KMS-11 (cell line): ENCODE data around the gene KCNF1.

ENCODE experiments used
- H2AFZ ChIP-seq: fragments of 200-600 bp; sonication (generic); 2 replicates; pipeline ENCODE4 v1.6.1; 2016; ENCODE audit warnings: antibody characterized with exemption, mixed run types, low read depth
- H3K27ac ChIP-seq: fragments of 200-600 bp; sonication (generic); 2 replicates; pipeline ENCODE4 v1.6.1; 2016; ENCODE audit warnings: mild to moderate bottlenecking, mixed run types
- H3K27me3 ChIP-seq: fragments of 200-600 bp; sonication (generic); 2 replicates; pipeline ENCODE4 v1.6.1; 2017; ENCODE audit warnings: mild to moderate bottlenecking, low read depth, mixed run types, moderate library complexity; ENCODE audit not compliant: insufficient read depth
- H3K36me3 ChIP-seq: fragments of 200-600 bp; sonication (generic); 2 replicates; pipeline ENCODE4 v1.6.1; 2017; ENCODE audit warnings: mild to moderate bottlenecking, mixed run types; ENCODE audit not compliant: insufficient read depth
- H3K4me1 ChIP-seq: fragments of 200-600 bp; sonication (generic); 2 replicates; pipeline ENCODE4 v1.6.1; 2016; ENCODE audit warnings: mild to moderate bottlenecking, low read depth, mixed run types; ENCODE audit not compliant: poor library complexity, severe bottlenecking
- H3K4me2 ChIP-seq: fragments of 200-600 bp; sonication (generic); 2 replicates; pipeline ENCODE4 v1.7.0; 2016; ENCODE audit warnings: mild to moderate bottlenecking, mixed run types
- H3K4me3 ChIP-seq: fragments of 200-600 bp; sonication (generic); IDR thresholded peaks from 2 replicates; pipeline ENCODE4 v1.6.1; 2017; ENCODE audit warnings: low read depth, low read length, mixed read lengths; ENCODE audit not compliant: insufficient read depth
- H3K79me2 ChIP-seq: fragments of 200-600 bp; sonication (generic); 2 replicates; pipeline ENCODE4 v1.6.1; 2016; ENCODE audit warnings: low read depth, mixed run types; ENCODE audit not compliant: insufficient read depth
- H3K9ac ChIP-seq: fragments of 200-600 bp; sonication (generic); 2 replicates; pipeline ENCODE4 v1.6.1; 2016; ENCODE audit warnings: mild to moderate bottlenecking, mixed run types
- H4K20me1 ChIP-seq: fragments of 200-600 bp; sonication (generic); 2 replicates; pipeline ENCODE4 v1.6.1; 2016; ENCODE audit warnings: mild to moderate bottlenecking, mixed run types; ENCODE audit not compliant: insufficient read depth
- TF ChIP-seq, protein P1 (sequence below): fragments of 200-600 bp; sonication (generic); conservative IDR thresholded peaks from 2 replicates; pipeline ENCODE4 v1.6.1; 2017; ENCODE audit warnings: low read depth, mild to moderate bottlenecking, antibody characterized with exemption, low read length, moderate library complexity, mixed read lengths

KCNF1 gene

DNA sequence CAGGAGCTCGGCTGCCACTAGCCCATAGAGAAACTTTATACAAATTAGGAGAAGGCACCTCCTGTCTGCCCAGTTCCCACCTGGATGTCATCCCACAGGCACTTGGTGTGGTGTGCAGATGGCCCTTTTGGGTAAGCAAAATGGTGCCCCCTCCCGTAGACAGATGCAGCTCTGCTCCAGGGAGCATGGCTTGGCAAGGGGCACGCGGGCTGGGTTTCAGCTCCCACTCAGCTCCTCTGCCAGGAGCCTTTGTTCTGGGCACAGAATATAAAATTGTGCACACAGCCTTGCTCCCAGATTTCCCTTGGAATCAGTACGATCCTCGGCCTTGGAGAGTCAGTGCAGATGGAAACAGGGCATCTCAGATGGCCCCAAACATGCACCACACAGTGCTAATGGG is 20.3 kb upstream of the KCNF1 start:
- no peak overlapping the region for H3K4me3 ChIP-seq
- H3K36me3 ChIP-seq = no peaks in the 10 kb centered on the region
- H3K79me2 ChIP-seq = no peaks in the 10 kb centered on the region
- H3K27me3 ChIP-seq = no peaks in the 10 kb centered on the region
- H3K4me2 ChIP-seq = no peak overlapping the region
- no peak overlapping the region for H3K9ac ChIP-seq
- no peaks in the 10 kb centered on the region for H3K4me1 ChIP-seq
- H4K20me1 ChIP-seq = no peaks in the 10 kb centered on the region
- no peak overlapping the region for H3K27ac ChIP-seq
- no peak overlapping the region for H2AFZ ChIP-seq
- TF ChIP-seq, protein P1, sequence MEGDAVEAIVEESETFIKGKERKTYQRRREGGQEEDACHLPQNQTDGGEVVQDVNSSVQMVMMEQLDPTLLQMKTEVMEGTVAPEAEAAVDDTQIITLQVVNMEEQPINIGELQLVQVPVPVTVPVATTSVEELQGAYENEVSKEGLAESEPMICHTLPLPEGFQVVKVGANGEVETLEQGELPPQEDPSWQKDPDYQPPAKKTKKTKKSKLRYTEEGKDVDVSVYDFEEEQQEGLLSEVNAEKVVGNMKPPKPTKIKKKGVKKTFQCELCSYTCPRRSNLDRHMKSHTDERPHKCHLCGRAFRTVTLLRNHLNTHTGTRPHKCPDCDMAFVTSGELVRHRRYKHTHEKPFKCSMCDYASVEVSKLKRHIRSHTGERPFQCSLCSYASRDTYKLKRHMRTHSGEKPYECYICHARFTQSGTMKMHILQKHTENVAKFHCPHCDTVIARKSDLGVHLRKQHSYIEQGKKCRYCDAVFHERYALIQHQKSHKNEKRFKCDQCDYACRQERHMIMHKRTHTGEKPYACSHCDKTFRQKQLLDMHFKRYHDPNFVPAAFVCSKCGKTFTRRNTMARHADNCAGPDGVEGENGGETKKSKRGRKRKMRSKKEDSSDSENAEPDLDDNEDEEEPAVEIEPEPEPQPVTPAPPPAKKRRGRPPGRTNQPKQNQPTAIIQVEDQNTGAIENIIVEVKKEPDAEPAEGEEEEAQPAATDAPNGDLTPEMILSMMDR = no peak

DNA sequence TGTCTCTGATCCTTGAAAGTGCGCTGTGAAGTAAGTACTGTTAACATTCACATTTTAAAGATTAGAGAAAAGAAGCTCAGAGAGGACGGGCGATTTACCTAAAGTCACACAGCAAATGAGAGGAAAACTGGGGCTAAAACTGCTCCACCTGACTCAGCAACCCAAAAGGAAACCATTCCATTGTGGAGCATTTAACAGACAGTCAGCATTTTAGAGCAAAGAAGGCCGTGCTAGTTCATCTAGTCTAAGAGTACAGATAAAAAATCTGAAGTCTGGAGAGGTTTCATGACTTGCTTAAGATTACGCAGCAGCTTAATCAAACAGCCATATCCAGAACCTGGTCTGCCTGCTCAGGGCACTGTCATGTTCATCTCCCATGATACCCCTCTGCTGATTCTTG is 19.9 kb upstream of the KCNF1 start:
- Histone ChIP-seq H3K79me2 (no peaks in the 10 kb centered on the region), H3K4me3 (no peak overlapping the region), H3K27me3 (no peaks in the 10 kb centered on the region), H3K4me2 (no peak overlapping the region), H3K27ac (no peak overlapping the region), H4K20me1 (no peaks in the 10 kb centered on the region), H3K9ac (no peak overlapping the region), H3K4me1 (no peaks in the 10 kb centered on the region), H3K36me3 (no peaks in the 10 kb centered on the region), H2AFZ (no peak overlapping the region)
- TF ChIP-seq, protein P1 = no peak

DNA sequence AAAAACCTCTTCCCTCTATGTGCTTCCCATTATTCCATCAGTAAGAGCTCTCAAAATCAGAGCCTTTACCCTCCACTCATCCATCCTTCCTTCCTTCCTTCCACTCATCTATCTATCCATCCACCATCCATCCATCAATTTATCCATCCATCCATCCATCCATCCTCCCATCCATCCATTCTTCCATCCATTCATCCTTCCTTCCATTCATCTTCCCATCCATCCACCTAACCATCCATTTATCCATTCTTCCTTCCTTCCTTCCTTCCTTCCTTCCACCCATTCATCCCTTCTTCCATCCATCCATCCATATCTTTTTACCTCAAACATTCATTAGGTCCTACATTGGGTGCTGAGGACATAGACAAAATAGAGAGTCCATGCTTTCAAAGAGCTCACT is 19.4 kb upstream of the KCNF1 start:
- no peaks in the 10 kb centered on the region for H3K4me1 ChIP-seq
- H2AFZ ChIP-seq = no peak overlapping the region
- H3K79me2 ChIP-seq = no peaks in the 10 kb centered on the region
- H3K27ac ChIP-seq = no peak overlapping the region
- no peaks in the 10 kb centered on the region for H4K20me1 ChIP-seq
- no peak overlapping the region for H3K4me3 ChIP-seq
- no peaks in the 10 kb centered on the region for H3K36me3 ChIP-seq
- TF ChIP-seq, protein P1 = no peak
- H3K4me2 ChIP-seq = no peak overlapping the region
- H3K9ac ChIP-seq = no peak overlapping the region
- H3K27me3 ChIP-seq = no peaks in the 10 kb centered on the region

DNA sequence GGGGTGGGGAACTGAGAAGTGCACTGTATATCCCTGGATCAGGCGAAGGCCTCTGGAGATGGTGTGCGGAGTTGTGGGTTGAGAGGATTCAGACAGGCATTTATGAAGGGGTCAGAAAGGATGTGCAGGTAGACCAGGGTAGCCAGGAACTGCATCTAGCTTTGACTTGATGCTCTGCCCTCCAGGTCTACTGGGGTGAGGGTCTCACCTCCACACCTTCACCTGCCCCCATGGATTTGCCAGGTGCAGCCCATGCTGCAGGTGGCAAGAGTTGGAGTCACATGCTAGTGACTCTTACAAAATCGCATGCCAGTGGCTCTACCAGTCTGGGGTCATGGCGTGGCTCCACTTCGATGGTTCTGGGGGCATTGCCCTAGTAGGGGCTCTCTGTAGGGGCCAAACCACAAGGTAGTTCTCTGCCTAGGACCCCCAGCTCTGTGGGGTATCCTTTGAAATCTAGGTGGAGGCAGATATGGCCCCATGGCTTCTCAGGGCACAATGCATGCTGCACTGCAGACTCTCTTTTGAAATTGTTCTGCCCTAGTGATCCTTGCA is 18.9 kb upstream of the KCNF1 start:
- H4K20me1 ChIP-seq = no peaks in the 10 kb centered on the region
- H2AFZ ChIP-seq = no peak overlapping the region
- H3K27ac ChIP-seq = no peak overlapping the region
- H3K27me3 ChIP-seq = no peaks in the 10 kb centered on the region
- no peaks in the 10 kb centered on the region for H3K4me1 ChIP-seq
- no peaks in the 10 kb centered on the region for H3K36me3 ChIP-seq
- H3K79me2 ChIP-seq = no peaks in the 10 kb centered on the region
- TF ChIP-seq, protein P1 = no peak
- no peak overlapping the region for H3K9ac ChIP-seq
- no peak overlapping the region for H3K4me3 ChIP-seq
- H3K4me2 ChIP-seq = no peak overlapping the region
